OCI-LY3 (cell line): ENCODE measurements around the gene EOLA2.
"Not testable (repeated sequence)": the region's sequence is repeated elsewhere in the genome, so short reads cannot be mapped to it uniquely, and the experiment has no call there.

ENCODE experiments used
- H2AFZ ChIP-seq: fragments of 200-600, 300-600 bp; shearing (Covaris generic); 2 replicates; pipeline ENCODE4 v1.6.0; 2014; ENCODE audit warnings: antibody characterized with exemption, low read depth, low read length
- H3K27ac ChIP-seq: fragments of 200-600, 300-600 bp; sonication (generic); 2 replicates; pipeline ENCODE4 v1.5.1; 2014; ENCODE audit warnings: mild to moderate bottlenecking, low read length, moderate library complexity, mixed read lengths
- H3K27me3 ChIP-seq: fragments of 200-600, 300-600 bp; sonication (generic); 2 replicates; pipeline ENCODE4 v1.6.1; 2014; ENCODE audit warnings: low read depth, low read length, mixed read lengths
- H3K36me3 ChIP-seq: fragments of 200-600, 300-600 bp; sonication (generic); replicated peaks from 2 replicates; pipeline ENCODE3; 2014; ENCODE audit warnings: low read depth, low read length, mixed read lengths
- H3K4me1 ChIP-seq: fragments of 300-600, 200-600 bp; sonication (generic); 2 replicates; pipeline ENCODE4 v1.6.1; 2014; ENCODE audit warnings: low read length, mixed read lengths
- H3K4me2 ChIP-seq: fragments of 200-600, 300-600 bp; sonication (generic); 2 replicates; pipeline ENCODE4 v1.6.1; 2014; ENCODE audit warnings: low read length, mixed read lengths
- H3K4me3 ChIP-seq: fragments of 300-600, 200-600 bp; sonication (generic); 2 replicates; pipeline ENCODE4 v1.5.1; 2014; ENCODE audit warnings: antibody characterized with exemption, mild to moderate bottlenecking, low read length, moderate library complexity
- H3K79me2 ChIP-seq: fragments of 300-600, 200-600 bp; shearing (Covaris generic); 2 replicates; pipeline ENCODE4 v1.6.1; 2014; ENCODE audit warnings: mild to moderate bottlenecking, low read length, mixed read lengths
- H3K9ac ChIP-seq: fragments of 300-600, 200-600 bp; shearing (Covaris generic); 2 replicates; pipeline ENCODE4 v1.6.0; 2014; ENCODE audit warnings: mild to moderate bottlenecking, low read length, moderate library complexity
- H3K9me3 ChIP-seq: fragments of 200-600, 300-600 bp; shearing (Covaris generic); 2 replicates; pipeline ENCODE4 v1.6.1; 2014; ENCODE audit warnings: low read length, mixed read lengths; ENCODE audit not compliant: insufficient read depth
- H4K20me1 ChIP-seq: fragments of 200-600, 300-600 bp; sonication (generic); 2 replicates; pipeline ENCODE4 v1.6.1; 2016; ENCODE audit warnings: low read length, mixed read lengths; ENCODE audit not compliant: insufficient read depth
- CTCF ChIP-seq: fragments of 200-600, 300-600 bp; sonication (generic); IDR thresholded peaks from 2 replicates; pipeline ENCODE4 v1.5.1; 2014; ENCODE audit warnings: antibody characterized with exemption, low read length, low read depth
- EZH2phosphoT487 ChIP-seq: fragments of 200-600 bp; shearing (Covaris generic); IDR thresholded peaks from 2 replicates; pipeline ENCODE4 v1.6.1; 2018; ENCODE audit warnings: antibody characterized with exemption, mixed run types, low read depth

EOLA2 gene

GRCh38 chrX:149950681-149951080 is 12.4 kb upstream of the EOLA2 start:
- Histone ChIP-seq H4K20me1 (no peaks in the 10 kb centered on the region), H3K4me1 (no peaks in the 10 kb centered on the region), H3K27ac (no peak overlapping the region), H3K4me2 (no peak overlapping the region), H3K79me2 (no peaks in the 10 kb centered on the region), H3K27me3 (no peaks in the 10 kb centered on the region), H3K9me3 (no peaks in the 10 kb centered on the region), H3K4me3 (no peak overlapping the region), H2AFZ (no peak overlapping the region), H3K36me3 (no peaks in the 10 kb centered on the region), H3K9ac (no peak overlapping the region)
- TF ChIP-seq EZH2phosphoT487 (no peak), CTCF (peak; percentile 62)

- TF ChIP-seq CTCF = no peak
- no peak for TF ChIP-seq EZH2phosphoT487
- H3K27me3 ChIP-seq = no peaks in the 10 kb centered on the region
These were observed 11.6 kb upstream of the EOLA2 start for GRCh38 chrX:149949743-149950436.

GRCh38 chrX:149948016-149948415 is 9.7 kb upstream of the EOLA2 start:
- no peak overlapping the region for H3K9ac ChIP-seq
- H3K27me3 ChIP-seq = no peaks in the 10 kb centered on the region
- TF ChIP-seq CTCF (no peak), EZH2phosphoT487 (no peak)
- H2AFZ ChIP-seq = no peak overlapping the region
- no peaks in the 10 kb centered on the region for H4K20me1 ChIP-seq
- no peaks in the 10 kb centered on the region for H3K36me3 ChIP-seq
- H3K79me2 ChIP-seq = no peaks in the 10 kb centered on the region
- H3K9me3 ChIP-seq = no peaks in the 10 kb centered on the region
- no peak overlapping the region for H3K27ac ChIP-seq
- no peak overlapping the region for H3K4me2 ChIP-seq
- no peak overlapping the region for H3K4me3 ChIP-seq
- H3K4me1 ChIP-seq = no peaks in the 10 kb centered on the region

More at GRCh38 chrX:149949743-149950436, 11.6 kb upstream of the EOLA2 start:
- Histone ChIP-seq H4K20me1 (no peaks in the 10 kb centered on the region), H3K36me3 (no peaks in the 10 kb centered on the region), H3K79me2 (no peaks in the 10 kb centered on the region), H3K9me3 (no peaks in the 10 kb centered on the region), H3K4me2 (no peak overlapping the region), H2AFZ (no peak overlapping the region), H3K9ac (no peak overlapping the region), H3K4me1 (no peaks in the 10 kb centered on the region), H3K27ac (no peak overlapping the region), H3K4me3 (no peak overlapping the region)

- not testable (repeated sequence) for H3K79me2 ChIP-seq, H3K27ac ChIP-seq, H3K4me2 ChIP-seq, H3K4me1 ChIP-seq, H4K20me1 ChIP-seq, H3K9ac ChIP-seq, H3K4me3 ChIP-seq, H3K36me3 ChIP-seq, H2AFZ ChIP-seq, H3K27me3 ChIP-seq, H3K9me3 ChIP-seq
These were observed 8.6 kb upstream of the EOLA2 start for GRCh38 chrX:149946932-149947331.

GRCh38 chrX:149945820-149946219 is 7.5 kb upstream of the EOLA2 start:
- H3K79me2 ChIP-seq, H2AFZ ChIP-seq, H3K4me1 ChIP-seq, H3K27me3 ChIP-seq, H3K27ac ChIP-seq, H3K9me3 ChIP-seq, H3K4me2 ChIP-seq, H4K20me1 ChIP-seq, H3K36me3 ChIP-seq, H3K9ac ChIP-seq, H3K4me3 ChIP-seq: not testable (repeated sequence)

- not testable (repeated sequence) for H4K20me1 ChIP-seq, H3K79me2 ChIP-seq, H3K4me1 ChIP-seq, H2AFZ ChIP-seq, H3K36me3 ChIP-seq, H3K4me2 ChIP-seq, H3K4me3 ChIP-seq, H3K27me3 ChIP-seq, H3K9ac ChIP-seq, H3K27ac ChIP-seq, H3K9me3 ChIP-seq
These were observed 6.9 kb upstream of the EOLA2 start for GRCh38 chrX:149945087-149945670.
